K562 (cell line): ENCODE results near the gene GNAL. TPM values are rescaled to one million over a fixed set of nuclear protein-coding genes. Genes with fewer than 3 reads are reported as not detected.

Experiments used
- CBX2 ChIP-seq: fragments of 200-600 bp; sonication (generic); IDR thresholded peaks from one replicate; pipeline ENCODE4 v1.6.1; 2012; ENCODE audit warnings: mild to moderate bottlenecking, low read length, inconsistent platforms; ENCODE audit not compliant: insufficient read depth, poor library complexity, severe bottlenecking
- CREB3 ChIP-seq: fragments of 450-650 bp; conservative IDR thresholded peaks from 2 replicates; pipeline ENCODE4 v1.6.1; 2016; ENCODE audit warnings: missing genetic modification characterization, low read depth, mild to moderate bottlenecking, missing compliant biosample characterization, moderate library complexity
- CTCF ChIP-seq, 3 experiments: IDR thresholded peaks in 2 of 3; conservative IDR thresholded peaks in 1 of 3; 2 replicates each; pipeline ENCODE4 v1.5.1; 2011 to 2012; ENCODE audit warnings: low read length in 3 of 3, mild to moderate bottlenecking in 3 of 3, control low read depth in 2 of 3, improper control_type of control experiment in 1 of 3, inconsistent platforms in 1 of 3, low read depth in 1 of 3, mixed read lengths in 1 of 3, moderate library complexity in 1 of 3; ENCODE audit not compliant: insufficient read depth in 2 of 3
- DIDO1 ChIP-seq: fragments of 450-650 bp; IDR thresholded peaks from 2 replicates; pipeline ENCODE4 v1.6.1; 2016; ENCODE audit warnings: low read depth, missing biosample characterization, missing genetic modification characterization
- ETV5 ChIP-seq: sonication (generic); formaldehyde crosslinking; IDR thresholded peaks from 2 replicates; pipeline ENCODE4 v1.4.0; 2020; ENCODE audit warnings: low read depth, mild to moderate bottlenecking, missing genetic modification reagents
- ETV6 ChIP-seq, 3 experiments: fragments of 150-350 bp in 1 of 3; sonication (generic) in 1 of 3; formaldehyde crosslinking in 1 of 3; IDR thresholded peaks; 2 replicates each; pipeline versions ENCODE4 v1.6.1 to v1.8.0; 2014 to 2022; ENCODE audit warnings: borderline replicate concordance in 2 of 3, low read depth in 2 of 3, antibody characterized with exemption in 1 of 3, low read length in 1 of 3, mild to moderate bottlenecking in 1 of 3, missing genetic modification reagents in 1 of 3
- HDAC1 ChIP-seq, 2 experiments: fragments of 450-650 bp; IDR thresholded peaks; 2 replicates each; pipeline ENCODE4 v1.6.1; 2016 to 2017; ENCODE audit warnings: inconsistent platforms in 1 of 2, mild to moderate bottlenecking in 1 of 2, moderate library complexity in 1 of 2
- KDM1A ChIP-seq, 2 experiments: fragments of 450-650 bp; IDR thresholded peaks; 2 replicates each; pipeline ENCODE4 v1.6.1; 2016; ENCODE audit warnings: mild to moderate bottlenecking in 2 of 2
- NCOA1 ChIP-seq: fragments of 450-650 bp; IDR thresholded peaks from 2 replicates; pipeline ENCODE4 v1.6.1; 2016; ENCODE audit warnings: low read depth
- NCOA2 ChIP-seq, 2 experiments: fragments of 450-650 bp; IDR thresholded peaks; 2 replicates each; pipeline ENCODE4 v1.6.1; 2018; ENCODE audit warnings: mild to moderate bottlenecking in 2 of 2, moderate library complexity in 1 of 2; ENCODE audit not compliant: partially characterized antibody in 2 of 2
- PHB ChIP-seq: fragments of 250-450 bp; sonication (Bioruptor Pico); IDR thresholded peaks from 2 replicates; pipeline ENCODE4 v1.5.0; 2021
- PHTF2 ChIP-seq: fragments of 250-450 bp; sonication (Bioruptor Pico); IDR thresholded peaks from 2 replicates; pipeline ENCODE4 v1.5.0; 2021; ENCODE audit warnings: mild to moderate bottlenecking
- SNIP1 ChIP-seq: fragments of 450-650 bp; IDR thresholded peaks from 2 replicates; pipeline ENCODE4 v1.7.1; 2017; ENCODE audit warnings: low read depth, mild to moderate bottlenecking
- STAG1 ChIP-seq: sonication (generic); formaldehyde crosslinking; IDR thresholded peaks from 2 replicates; pipeline ENCODE4 v1.5.0; 2020; ENCODE audit warnings: missing genetic modification reagents, borderline replicate concordance
- TRIM28 ChIP-seq: fragments of 450-650 bp; IDR thresholded peaks from 2 replicates; pipeline ENCODE4 v1.6.1; 2017
- TSHZ1 ChIP-seq: fragments of 250-450 bp; sonication (Bioruptor Pico); IDR thresholded peaks from 2 replicates; pipeline ENCODE4 v1.4.0; 2020; ENCODE audit warnings: mild to moderate bottlenecking, moderate library complexity
- XRCC4 ChIP-seq: IDR thresholded peaks from one replicate; pipeline ENCODE4 v1.6.1; 2011; ENCODE audit not compliant: insufficient read depth, insufficient read length; ENCODE audit errors: extremely low read depth
- ZNF140 ChIP-seq: fragments of 250-450 bp; sonication (Bioruptor Pico); IDR thresholded peaks from 2 replicates; pipeline ENCODE4 v1.8.0; 2021; ENCODE audit warnings: moderate library complexity, mild to moderate bottlenecking, inconsistent platforms
- ZNF274 ChIP-seq: IDR thresholded peaks from 2 replicates; pipeline ENCODE4 v1.6.1; 2011; ENCODE audit warnings: low read depth, mild to moderate bottlenecking, low read length, moderate library complexity, borderline replicate concordance
- polyA plus RNA-seq, 8 experiments: library from polyadenylated mRNA; depleted of rRNA in 4 of 8; stranded (reverse) in 5 of 8; unstranded in 3 of 8; fragments of >200 nt; fragmentation: Nextera tagmentation in 2 of 8; fragmentation: Illumina TruSeq in 1 of 8; extraction: Ambion mirVana in 2 of 8; extraction: Trizol in 1 of 8; gene quantifications; 2 replicates each; pipeline versions ENCODE4 v1.2.1 to v1.2.3, GENCODE V29; 2011 to 2014; ENCODE audit warnings: inconsistent platforms in 1 of 8, missing spikeins in 1 of 8
- total RNA-seq, 7 experiments: library from RNA; depleted of rRNA in 6 of 7; stranded (reverse); fragments of >200 nt in 6 of 7; fragmentation: Illumina TruSeq in 2 of 7; extraction: Trizol in 2 of 7; gene quantifications; 2 replicates each; pipeline versions ENCODE4 v1.2.1 to v1.2.3, GENCODE V29; 2011 to 2021; ENCODE audit warnings: low replicate concordance in 1 of 7

Gene GNAL
- total and polyA plus RNA-seq, 9 of the 15 experiments (the other 6 are each of a cell fraction or from before 2014, with no cell fraction given) = under 0.01 to 0.10 (median 0.01) TPM; not detected in 5

GRCh38 chr18:11807233-11807632 is 118.2 kb downstream of the GNAL start (continued):
- no peak for TF ChIP-seq SNIP1
- no peak for TF ChIP-seq ZNF140 (CRISPR knock-in tag)
- no peak for TF ChIP-seq NCOA2 (IDR thresholded peaks at IDR 0.05; ENCODE audit: partially characterized antibody in 2 of 2)
- no peak for TF ChIP-seq CBX2
- no peak for TF ChIP-seq ETV6 (IDR thresholded peaks at IDR 0.05; ENCODE audit: borderline replicate concordance in 1 of 2, low read depth in 2 of 2, low read length in 1 of 2)
- no peak for TF ChIP-seq ETV6 (CRISPR knock-in tag; IDR thresholded peaks at IDR 0.05; ENCODE audit: borderline replicate concordance)
- no peak for TF ChIP-seq ETV5 (CRISPR knock-in tag)
- no peak for TF ChIP-seq DIDO1 (tag)
- no peak for TF ChIP-seq XRCC4
- TF ChIP-seq CTCF (IDR thresholded peaks at IDR 0.05 in 2 of 3, conservative IDR thresholded peaks at IDR 0.05 in 1 of 3; ENCODE audit: insufficient read depth in 2 of 3, low read depth in 1 of 3, low read length in 3 of 3) = no peak
- 0 out of 2 replicates have a peak, but pooled peaks have one; percentile 8 for TF ChIP-seq CREB3 (tag)
- TF ChIP-seq KDM1A (IDR thresholded peaks at IDR 0.05) = no peak
- TF ChIP-seq PHB (CRISPR knock-in tag) = no peak
- no peak for TF ChIP-seq STAG1
- TF ChIP-seq NCOA1 = no peak
- 0 out of 2 replicates have a peak, but pooled peaks have one; percentile 3 for TF ChIP-seq TRIM28
- TF ChIP-seq TSHZ1 = no peak
- TF ChIP-seq HDAC1 (IDR thresholded peaks at IDR 0.05) = 0 out of 4 replicates have a peak, but pooled peaks of 1 of the 2 experiments have one; percentile 4
- TF ChIP-seq ZNF274 = no peak
- no peak for TF ChIP-seq PHTF2 (CRISPR knock-in tag)
- TF ChIP-seq, all 486 proteins: peak for 6
